ENCODE data around the gene BLACAT1.

GRCh38 chr1:205450448-205450847 is 5.4 kb downstream of the BLACAT1 start:
- TF ChIP-seq CTCF (IDR thresholded peaks at IDR 0.05) (no peak), POLR2A (IDR thresholded peaks at IDR 0.05) (no peak)

Data from body of pancreas (tissue), 4 donors.